AG20443 (cell line): ENCODE data around the gene TRAPPC12.
"Not testable (repeated sequence)": the region's sequence is repeated elsewhere in the genome, so short reads cannot be mapped to it uniquely, and the experiment has no call there.

Experiments used
- DNase-seq: peaks from one replicate; pipeline ENCODE4 v3.0.0; 2012; ENCODE audit warnings: low spot score, mixed read lengths

TRAPPC12 gene

GRCh38 chr2:3432693-3433338 lies 53.3 kb downstream of the TRAPPC12 start:
- no peak for DNase-seq

GRCh38 chr2:3433339-3433699 lies 53.8 kb downstream of the TRAPPC12 start:
- DNase-seq = no peak

DNA sequence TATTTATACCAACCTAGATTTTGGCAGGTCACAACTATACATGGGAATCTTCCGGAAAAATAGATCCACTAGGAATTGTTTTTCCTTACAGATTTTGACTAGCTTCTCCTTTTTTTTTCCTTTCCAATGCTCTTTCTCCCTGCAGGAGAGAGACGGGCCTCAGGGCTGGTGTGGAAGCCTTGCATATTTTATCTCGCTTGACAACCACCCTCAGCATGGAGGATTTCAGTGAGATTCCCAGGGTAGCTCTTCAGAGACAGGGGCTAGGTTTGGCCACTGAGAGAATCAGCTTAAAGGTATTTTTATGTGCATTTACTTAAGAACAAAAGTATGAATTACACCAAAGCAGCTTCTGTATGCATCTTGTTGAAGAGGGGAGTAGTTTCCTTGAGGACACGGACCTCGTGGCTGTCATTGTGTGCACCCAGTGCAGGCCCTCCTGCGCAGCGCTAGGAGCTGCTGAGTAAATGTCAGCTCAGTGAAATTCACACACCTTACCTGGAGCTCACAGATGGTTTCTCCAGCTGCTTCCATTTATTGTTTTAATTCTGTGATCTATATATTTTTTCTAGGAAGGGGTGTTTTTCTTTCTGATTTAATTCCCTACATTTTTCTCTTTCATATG lies 54.4 kb downstream of the TRAPPC12 start:
- no peak for DNase-seq

DNA sequence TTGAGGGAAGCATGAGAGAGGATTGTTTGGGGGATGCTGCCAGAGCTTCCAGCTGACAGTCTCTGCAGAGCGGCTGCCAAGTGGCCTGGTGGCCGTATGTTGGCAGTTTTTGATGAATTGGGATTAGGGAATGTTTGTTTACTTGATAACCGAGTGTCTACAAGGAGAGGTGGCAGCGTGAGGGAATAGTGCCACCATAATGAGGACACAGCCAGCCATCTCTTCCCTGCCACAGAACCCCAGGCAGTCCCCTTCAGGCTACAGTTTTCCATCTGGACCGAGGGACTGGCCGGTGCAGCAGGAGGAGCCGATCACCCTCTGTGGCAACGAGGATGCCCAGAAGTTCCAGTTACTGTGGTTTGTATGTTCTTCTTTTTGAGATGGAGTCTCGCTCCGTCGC lies 55.2 kb downstream of the TRAPPC12 start:
- no peak for DNase-seq

DNA sequence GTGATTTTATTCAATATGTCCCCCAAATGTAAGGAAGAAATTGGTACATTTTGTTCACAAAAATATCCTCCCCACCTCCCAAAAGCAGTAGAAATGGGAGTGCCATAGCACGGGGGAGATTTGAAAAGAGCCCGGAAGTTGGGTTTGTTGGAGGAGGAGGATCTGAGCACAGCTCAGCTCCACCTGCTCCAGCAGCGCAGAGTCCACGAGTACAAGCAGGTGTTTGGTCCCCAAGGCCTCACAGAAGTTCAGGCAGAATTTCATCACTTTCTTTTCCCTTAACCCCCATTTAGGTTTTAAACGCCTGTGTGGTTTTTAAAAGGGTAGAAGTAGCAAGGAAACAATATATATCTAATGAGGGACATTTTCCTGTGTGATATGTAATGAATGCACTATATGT lies 56.0 kb downstream of the TRAPPC12 start:
- DNase-seq = no peak

DNA sequence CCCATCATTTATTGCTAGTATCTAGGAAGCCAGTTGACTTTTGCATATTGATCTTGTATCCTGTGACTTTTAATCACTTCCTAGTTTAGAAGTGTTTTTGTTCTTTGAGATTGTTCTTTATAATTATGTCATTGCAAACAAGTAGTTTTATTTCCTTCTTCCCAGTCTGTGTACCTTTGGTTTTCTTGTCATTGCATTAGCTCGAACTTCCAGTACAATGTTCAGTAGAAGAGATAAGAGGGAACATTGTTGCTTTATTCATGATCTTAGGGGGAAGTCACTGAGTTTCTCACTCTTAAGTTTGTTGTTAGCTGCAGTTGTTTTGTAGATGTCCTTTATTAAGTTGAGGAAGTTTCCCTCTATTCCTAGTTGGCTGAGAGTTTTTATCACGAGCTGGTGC lies 61.0 kb downstream of the TRAPPC12 start:
- DNase-seq = no peak

DNA sequence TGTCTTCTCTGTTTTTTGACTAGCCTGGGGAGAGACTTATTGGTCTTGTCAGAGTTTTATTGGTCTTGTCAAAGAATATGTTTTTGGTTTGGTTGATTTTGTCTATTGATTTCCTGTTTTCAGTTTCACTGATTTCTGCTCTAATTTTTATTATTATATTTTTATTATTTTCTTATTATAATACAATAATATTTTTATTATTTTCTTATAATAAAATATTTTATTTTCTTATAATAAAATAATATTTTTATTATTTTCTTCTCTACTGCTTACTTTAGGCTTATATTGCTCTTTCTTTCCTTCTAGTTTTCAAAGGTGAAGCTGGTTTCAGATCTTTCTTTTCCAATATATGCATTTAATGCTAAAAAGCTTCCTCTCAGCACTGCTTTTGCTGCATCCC lies 62.0 kb downstream of the TRAPPC12 start:
- no peak for DNase-seq

DNA sequence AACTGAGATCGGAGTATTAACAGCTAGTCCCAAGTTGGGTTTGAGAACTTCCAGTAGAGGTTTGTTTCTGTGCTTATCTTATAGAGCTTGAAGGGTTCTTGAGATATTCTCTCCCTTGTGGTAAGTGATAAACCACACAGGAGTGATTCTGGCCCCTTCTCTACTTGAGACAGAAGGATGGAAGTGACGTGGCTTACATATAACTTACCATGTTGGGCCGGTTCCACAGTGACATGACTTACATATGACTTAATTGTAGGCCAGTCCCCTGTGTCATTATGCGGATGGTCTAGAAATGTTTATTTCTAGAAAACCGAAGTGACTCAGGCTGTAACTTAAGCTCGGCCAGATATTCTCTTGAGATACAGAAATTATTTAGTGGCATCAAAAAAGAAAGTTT lies 62.7 kb downstream of the TRAPPC12 start:
- DNase-seq = no peak

GRCh38 chr2:3443083-3443482 lies 63.6 kb downstream of the TRAPPC12 start:
- no peak for DNase-seq

GRCh38 chr2:3443506-3444084 lies 64.1 kb downstream of the TRAPPC12 start:
- DNase-seq = no peak

DNA sequence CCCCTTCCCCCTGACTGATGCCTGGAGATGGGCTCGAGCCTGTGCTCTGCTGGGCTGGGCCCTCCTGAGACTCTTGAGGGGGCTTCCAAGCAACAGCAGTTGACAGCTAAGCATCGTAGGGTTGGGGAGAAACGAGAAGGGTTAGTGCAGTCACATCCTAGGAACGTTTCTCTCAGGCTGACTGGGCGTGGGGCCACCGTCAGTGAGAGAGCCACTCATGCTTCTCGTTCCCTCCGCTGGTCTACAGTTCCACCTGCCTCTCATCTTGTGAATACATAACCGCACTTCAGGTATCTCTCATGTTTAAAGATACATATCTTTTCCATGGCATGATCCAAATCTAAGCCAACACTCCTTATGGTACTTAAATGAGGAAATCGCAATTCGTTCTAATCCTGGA lies 66.4 kb downstream of the TRAPPC12 start:
- DNase-seq = no peak

DNA sequence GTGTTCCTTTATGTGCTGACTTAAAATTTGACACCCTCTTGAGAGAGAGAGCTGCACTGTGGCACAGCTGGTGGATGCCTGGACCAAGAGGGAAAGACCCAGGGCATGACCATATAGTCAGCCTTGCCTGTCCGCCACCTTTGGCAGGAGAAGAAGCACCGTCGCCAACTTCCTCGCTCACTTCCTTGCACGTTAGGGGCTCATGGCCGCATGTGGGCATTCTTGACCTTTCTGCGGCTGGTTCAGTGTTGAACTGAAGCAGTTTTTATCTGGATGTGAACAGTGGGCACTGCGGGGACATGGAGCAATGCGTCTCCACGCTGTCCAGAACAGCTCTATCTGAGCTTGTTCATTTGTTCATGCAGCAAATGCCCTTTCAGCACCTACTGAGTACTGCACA lies 66.9 kb downstream of the TRAPPC12 start:
- DNase-seq = no peak

- DNase-seq = not testable (repeated sequence)
These were observed 67.7 kb downstream of the TRAPPC12 start for GRCh38 chr2:3447186-3447585.

DNA sequence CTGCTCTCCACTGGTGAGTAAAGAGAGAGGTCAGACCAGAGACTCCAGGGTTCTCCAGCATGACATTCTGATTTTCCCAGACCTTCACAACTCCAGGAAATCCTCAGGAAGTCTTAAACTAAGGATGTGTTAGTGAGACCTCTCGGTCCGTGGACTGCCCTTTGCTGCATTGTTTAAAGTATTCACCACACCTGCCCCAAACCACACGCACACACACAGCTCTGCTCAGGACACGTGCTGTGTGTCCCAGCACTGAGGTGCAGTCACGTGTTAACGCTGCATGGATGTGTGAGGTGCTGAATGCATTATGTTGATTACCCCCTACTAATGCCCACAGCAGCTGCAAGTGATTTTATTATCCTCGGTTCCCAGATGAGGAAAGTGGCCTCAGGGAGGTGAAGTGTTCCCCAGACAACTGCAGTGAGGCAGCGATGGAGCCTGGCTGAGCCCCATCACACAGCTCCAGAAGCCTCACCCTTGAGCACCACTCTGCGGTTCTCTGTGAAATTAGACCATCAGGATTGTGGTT lies 68.4 kb downstream of the TRAPPC12 start:
- DNase-seq = no peak

DNA sequence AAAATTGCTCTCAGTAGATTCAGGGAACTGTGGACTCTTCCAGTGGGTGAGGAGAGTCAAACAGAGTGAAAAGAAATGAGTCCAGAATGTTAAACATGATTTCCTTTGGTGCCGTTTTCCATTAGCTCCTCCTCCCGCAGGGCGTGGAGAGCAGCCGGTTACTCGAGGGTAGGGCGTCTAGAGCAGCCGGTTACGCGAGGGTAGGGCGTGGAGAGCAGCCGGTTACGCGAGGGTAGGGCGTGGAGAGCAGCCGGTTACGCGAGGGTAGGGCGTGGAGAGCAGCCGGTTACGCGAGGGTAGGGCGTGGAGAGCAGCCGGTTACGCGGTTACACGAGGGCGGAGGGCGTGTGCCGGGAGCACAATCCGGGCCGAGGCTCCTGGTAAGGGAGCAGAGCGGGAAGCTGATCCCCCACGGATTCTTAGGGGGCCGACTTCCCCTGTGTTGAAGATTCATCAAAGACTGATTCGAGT lies 69.0 kb downstream of the TRAPPC12 start:
- DNase-seq = not testable (repeated sequence)

DNA sequence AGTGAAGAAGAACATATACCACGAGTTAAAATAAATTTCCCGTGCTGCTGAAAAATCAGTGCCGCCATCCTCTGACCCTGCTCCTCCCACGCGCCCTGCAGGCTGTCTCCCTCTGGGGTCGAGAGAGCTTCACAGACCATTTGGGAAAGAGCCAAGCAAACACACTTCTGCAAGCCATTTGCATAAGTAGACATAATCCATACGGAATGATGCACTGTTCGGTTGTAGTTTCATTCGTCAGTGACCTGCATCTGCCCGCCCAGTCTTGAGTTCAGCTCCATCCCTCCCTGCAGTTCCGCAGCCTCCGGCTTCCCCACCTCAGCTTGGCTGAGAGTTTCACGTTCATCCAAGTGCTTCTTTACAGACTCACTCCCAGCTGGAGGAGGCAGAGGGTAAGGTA lies 69.6 kb downstream of the TRAPPC12 start:
- DNase-seq = no peak

- DNase-seq = no peak
These were observed 70.4 kb downstream of the TRAPPC12 start for GRCh38 chr2:3449936-3450335.

DNA sequence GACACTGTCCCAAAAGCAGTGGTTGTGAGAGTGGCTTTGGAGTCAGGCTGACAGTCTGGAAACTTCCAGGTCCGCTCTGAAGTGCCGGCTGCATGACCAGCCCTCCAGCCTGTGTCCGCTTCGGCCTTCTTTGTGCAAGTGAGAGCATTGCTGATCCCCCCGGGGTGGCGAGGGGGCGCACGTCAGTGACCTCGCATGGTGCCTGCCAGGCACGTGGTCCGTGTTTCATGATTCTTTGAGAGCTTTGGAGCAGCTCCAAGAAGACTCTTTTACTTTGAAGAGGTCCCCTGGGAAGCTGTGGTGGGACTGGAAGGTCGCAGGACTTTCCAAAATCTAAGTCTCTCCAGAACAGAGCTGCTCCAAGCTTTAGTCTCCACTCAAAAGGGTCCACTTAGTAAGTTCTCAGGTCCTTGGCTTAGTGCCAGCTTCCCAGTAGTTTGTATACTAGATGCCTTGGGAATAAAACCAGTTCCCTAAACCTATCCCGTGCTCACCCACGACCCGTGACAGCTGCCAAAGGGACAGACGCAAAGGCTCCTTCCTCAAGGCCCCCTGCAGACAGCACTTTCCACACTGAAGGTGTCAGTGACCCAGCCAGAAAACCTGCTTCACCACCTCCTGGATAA lies 71.0 kb downstream of the TRAPPC12 start:
- no peak for DNase-seq

DNA sequence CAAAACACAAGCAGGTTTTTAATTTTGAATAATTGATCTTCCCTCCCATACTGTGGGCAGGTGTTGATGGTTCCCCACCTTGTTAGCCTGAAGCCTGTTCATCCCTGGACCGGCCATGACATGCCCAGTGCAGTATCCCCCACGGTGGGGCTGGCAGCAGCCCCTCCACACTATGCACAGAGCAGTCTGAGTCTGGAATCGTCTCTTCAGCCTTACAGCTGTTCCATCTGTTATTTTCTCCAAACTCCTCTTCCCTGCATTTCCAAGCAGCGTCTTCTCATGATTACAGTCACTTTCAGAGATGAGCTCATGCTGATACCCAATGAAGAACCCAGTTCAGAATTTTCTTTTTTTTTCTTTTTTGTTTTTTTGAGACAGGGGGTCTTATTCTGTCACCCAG lies 71.7 kb downstream of the TRAPPC12 start:
- DNase-seq = no peak

DNA sequence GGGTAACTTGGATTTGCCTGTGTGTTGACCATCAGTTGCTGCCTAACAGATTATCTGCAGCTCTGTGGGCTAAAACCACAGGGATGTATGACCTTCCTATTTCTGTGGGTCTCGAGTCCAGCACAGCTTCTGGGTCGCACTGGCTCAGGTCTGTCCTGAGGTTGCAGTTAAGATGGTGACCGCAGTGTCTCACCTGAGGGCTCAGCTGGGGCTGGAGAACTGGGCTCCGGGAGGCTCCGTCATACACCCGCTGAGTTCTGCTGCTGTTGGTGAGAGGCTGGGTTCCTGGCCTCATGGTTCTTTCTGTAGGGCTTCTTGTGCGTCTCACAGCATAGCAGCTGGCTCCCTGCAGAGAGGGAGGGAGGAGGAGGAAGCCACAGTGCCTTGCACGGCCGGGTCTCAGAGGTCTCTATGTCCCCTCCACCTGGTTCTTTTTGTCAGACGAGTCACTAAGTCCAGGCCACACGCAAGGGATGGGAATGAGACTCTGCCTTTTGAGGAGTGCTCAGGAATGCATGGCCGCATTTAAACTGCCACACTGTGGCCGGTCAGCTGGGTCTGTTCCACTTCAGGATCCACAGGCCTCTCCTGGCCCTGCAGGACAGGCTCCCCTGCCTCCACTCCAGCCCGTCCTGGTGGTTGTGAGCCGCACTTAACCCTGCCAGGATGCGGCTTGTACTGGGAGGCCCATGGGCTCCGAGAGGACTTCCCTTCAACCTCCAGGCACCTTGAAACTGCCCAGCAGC lies 72.6 kb downstream of the TRAPPC12 start:
- DNase-seq = no peak

GRCh38 chr2:3453190-3453999 lies 73.9 kb downstream of the TRAPPC12 start:
- DNase-seq = no peak
